ENCODE results near the gene FRAS1.

The FRAS1 gene

DNA sequence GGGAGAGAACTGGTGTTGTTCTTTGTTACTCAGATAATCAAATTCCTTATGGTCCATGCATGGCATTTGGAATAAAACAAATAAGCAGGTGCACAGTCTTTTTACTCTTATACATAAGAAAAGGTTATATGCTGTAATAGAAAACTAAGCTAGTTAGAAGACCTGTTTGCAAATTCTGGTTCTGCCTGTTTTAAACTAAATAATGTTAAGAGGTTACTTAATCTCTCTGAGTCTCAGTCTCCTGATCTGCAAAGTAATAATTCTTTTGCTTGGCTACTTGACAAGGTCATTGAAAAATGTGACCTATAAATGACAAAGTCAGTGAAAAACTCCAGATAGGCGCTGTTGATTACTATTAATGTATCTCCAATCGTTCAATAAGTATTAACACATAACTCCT lies 451.9 kb downstream of the FRAS1 start:
- H3K9me3 ChIP-seq (ENCODE audit: insufficient read depth, low read length, severe bottlenecking) = no peaks in the 10 kb centered on the region
- H3K4me2 ChIP-seq (ENCODE audit: insufficient read depth, low read length) = no peak overlapping the region
- ATAC-seq (ENCODE audit: insufficient read depth, low read depth) = no peak
- H3K27ac ChIP-seq (ENCODE audit: low read length) = no peak overlapping the region
- no peak overlapping the region for H3K4me3 ChIP-seq (ENCODE audit: low read depth in 1 of 2, low read length in 2 of 2)
- H3K27me3 ChIP-seq (ENCODE audit: insufficient read depth, low read length, poor library complexity) = no peaks in the 10 kb centered on the region
- no peaks in the 10 kb centered on the region for H3K36me3 ChIP-seq (ENCODE audit: insufficient read depth, low read length)
- H3K9ac ChIP-seq (ENCODE audit: low read depth, low read length) = no peak overlapping the region
- H3K4me1 ChIP-seq (ENCODE audit: insufficient read depth, low read length) = no peaks in the 10 kb centered on the region
- TF ChIP-seq, protein P1, sequence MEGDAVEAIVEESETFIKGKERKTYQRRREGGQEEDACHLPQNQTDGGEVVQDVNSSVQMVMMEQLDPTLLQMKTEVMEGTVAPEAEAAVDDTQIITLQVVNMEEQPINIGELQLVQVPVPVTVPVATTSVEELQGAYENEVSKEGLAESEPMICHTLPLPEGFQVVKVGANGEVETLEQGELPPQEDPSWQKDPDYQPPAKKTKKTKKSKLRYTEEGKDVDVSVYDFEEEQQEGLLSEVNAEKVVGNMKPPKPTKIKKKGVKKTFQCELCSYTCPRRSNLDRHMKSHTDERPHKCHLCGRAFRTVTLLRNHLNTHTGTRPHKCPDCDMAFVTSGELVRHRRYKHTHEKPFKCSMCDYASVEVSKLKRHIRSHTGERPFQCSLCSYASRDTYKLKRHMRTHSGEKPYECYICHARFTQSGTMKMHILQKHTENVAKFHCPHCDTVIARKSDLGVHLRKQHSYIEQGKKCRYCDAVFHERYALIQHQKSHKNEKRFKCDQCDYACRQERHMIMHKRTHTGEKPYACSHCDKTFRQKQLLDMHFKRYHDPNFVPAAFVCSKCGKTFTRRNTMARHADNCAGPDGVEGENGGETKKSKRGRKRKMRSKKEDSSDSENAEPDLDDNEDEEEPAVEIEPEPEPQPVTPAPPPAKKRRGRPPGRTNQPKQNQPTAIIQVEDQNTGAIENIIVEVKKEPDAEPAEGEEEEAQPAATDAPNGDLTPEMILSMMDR (IDR thresholded peaks at IDR 0.05; ENCODE audit: borderline replicate concordance, extremely low read depth, low read length, poor library complexity, severe bottlenecking) = no peak
- no peak for TF ChIP-seq EZH2 (IDR thresholded peaks at IDR 0.05; ENCODE audit: borderline replicate concordance, low read depth, low read length, severe bottlenecking)
- no peaks in the 10 kb centered on the region for H3K79me2 ChIP-seq (ENCODE audit: insufficient read depth, low read length)
- DNase-seq = no peak
- H2AFZ ChIP-seq (ENCODE audit: low read depth, low read length) = no peak overlapping the region
- no peaks in the 10 kb centered on the region for H4K20me1 ChIP-seq (ENCODE audit: insufficient read depth, low read length)

DNA sequence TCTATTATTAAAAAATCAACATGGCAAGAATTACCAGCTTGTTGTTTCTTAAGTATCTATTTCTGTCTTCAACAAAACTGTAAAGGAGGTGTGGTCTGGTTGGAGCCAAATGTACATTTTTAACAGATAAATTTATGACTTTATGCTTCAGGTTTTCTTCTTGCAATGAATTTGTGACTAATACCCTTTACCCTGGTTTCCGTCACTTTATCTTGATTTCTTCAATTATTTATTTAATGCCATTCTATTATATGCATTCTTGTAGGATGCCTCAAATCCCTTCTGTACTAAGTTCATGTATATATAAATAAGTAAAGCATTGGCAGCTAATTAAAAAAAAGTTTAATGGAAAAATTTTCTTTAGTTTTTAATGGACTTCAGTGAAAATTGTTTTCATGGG lies 453.0 kb downstream of the FRAS1 start:
- TF ChIP-seq, protein P1 (IDR thresholded peaks at IDR 0.05; ENCODE audit: borderline replicate concordance, extremely low read depth, low read length, poor library complexity, severe bottlenecking) = no peak
- TF ChIP-seq EZH2 (IDR thresholded peaks at IDR 0.05; ENCODE audit: borderline replicate concordance, low read depth, low read length, severe bottlenecking) = no peak
- Histone ChIP-seq H2AFZ (ENCODE audit: low read depth, low read length) (no peak overlapping the region), H3K4me2 (ENCODE audit: insufficient read depth, low read length) (no peak overlapping the region), H3K4me1 (ENCODE audit: insufficient read depth, low read length) (no peaks in the 10 kb centered on the region), H3K9me3 (ENCODE audit: insufficient read depth, low read length, severe bottlenecking) (no peaks in the 10 kb centered on the region), H3K27ac (ENCODE audit: low read length) (no peak overlapping the region), H3K4me3 (ENCODE audit: low read depth in 1 of 2, low read length in 2 of 2) (no peak overlapping the region), H3K9ac (ENCODE audit: low read depth, low read length) (no peak overlapping the region), H3K36me3 (ENCODE audit: insufficient read depth, low read length) (no peaks in the 10 kb centered on the region), H3K27me3 (ENCODE audit: insufficient read depth, low read length, poor library complexity) (no peaks in the 10 kb centered on the region), H3K79me2 (ENCODE audit: insufficient read depth, low read length) (no peaks in the 10 kb centered on the region), H4K20me1 (ENCODE audit: insufficient read depth, low read length) (no peaks in the 10 kb centered on the region)
- DNase-seq (no peak), ATAC-seq (ENCODE audit: insufficient read depth, low read depth) (no peak)

DNA sequence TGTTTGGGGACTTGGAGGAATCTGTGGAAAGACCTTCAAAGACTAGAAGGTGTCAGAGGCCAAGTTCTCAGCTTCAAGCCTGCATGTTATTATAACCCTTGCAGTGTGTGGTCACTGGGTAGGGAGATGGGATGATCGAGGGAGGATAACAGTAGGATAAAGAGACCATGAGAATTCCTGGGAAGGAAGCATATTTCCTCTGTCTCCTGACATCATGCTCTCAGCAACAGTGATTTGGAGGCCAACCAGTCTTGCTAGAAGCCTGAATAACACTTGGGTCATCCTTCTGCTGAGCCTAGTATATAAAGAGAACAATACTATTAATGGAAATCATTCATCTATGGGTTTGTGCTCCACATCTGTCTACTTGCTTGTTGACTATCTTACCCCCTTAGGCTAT lies 453.6 kb downstream of the FRAS1 start:
- H3K9ac ChIP-seq (ENCODE audit: low read depth, low read length) = no peak overlapping the region
- ATAC-seq (ENCODE audit: insufficient read depth, low read depth) (no peak), DNase-seq (no peak)
- no peaks in the 10 kb centered on the region for H3K27me3 ChIP-seq (ENCODE audit: insufficient read depth, low read length, poor library complexity)
- no peak overlapping the region for H3K4me3 ChIP-seq (ENCODE audit: low read depth in 1 of 2, low read length in 2 of 2)
- no peak overlapping the region for H3K27ac ChIP-seq (ENCODE audit: low read length)
- no peaks in the 10 kb centered on the region for H3K36me3 ChIP-seq (ENCODE audit: insufficient read depth, low read length)
- H3K79me2 ChIP-seq (ENCODE audit: insufficient read depth, low read length) = no peaks in the 10 kb centered on the region
- no peaks in the 10 kb centered on the region for H3K9me3 ChIP-seq (ENCODE audit: insufficient read depth, low read length, severe bottlenecking)
- TF ChIP-seq EZH2 (IDR thresholded peaks at IDR 0.05; ENCODE audit: borderline replicate concordance, low read depth, low read length, severe bottlenecking) = no peak
- TF ChIP-seq, protein P1 (IDR thresholded peaks at IDR 0.05; ENCODE audit: borderline replicate concordance, extremely low read depth, low read length, poor library complexity, severe bottlenecking) = no peak
- H3K4me2 ChIP-seq (ENCODE audit: insufficient read depth, low read length) = no peak overlapping the region
- no peaks in the 10 kb centered on the region for H3K4me1 ChIP-seq (ENCODE audit: insufficient read depth, low read length)
- no peak overlapping the region for H2AFZ ChIP-seq (ENCODE audit: low read depth, low read length)
- H4K20me1 ChIP-seq (ENCODE audit: insufficient read depth, low read length) = no peaks in the 10 kb centered on the region

- Histone ChIP-seq H3K79me2 (ENCODE audit: insufficient read depth, low read length) (no peaks in the 10 kb centered on the region), H4K20me1 (ENCODE audit: insufficient read depth, low read length) (no peaks in the 10 kb centered on the region), H3K27ac (ENCODE audit: low read length) (no peak overlapping the region), H3K4me1 (ENCODE audit: insufficient read depth, low read length) (no peaks in the 10 kb centered on the region), H3K4me2 (ENCODE audit: insufficient read depth, low read length) (no peak overlapping the region), H2AFZ (ENCODE audit: low read depth, low read length) (no peak overlapping the region), H3K36me3 (ENCODE audit: insufficient read depth, low read length) (no peaks in the 10 kb centered on the region), H3K9ac (ENCODE audit: low read depth, low read length) (no peak overlapping the region), H3K9me3 (ENCODE audit: insufficient read depth, low read length, severe bottlenecking) (no peaks in the 10 kb centered on the region), H3K4me3 (ENCODE audit: low read depth in 1 of 2, low read length in 2 of 2) (no peak overlapping the region), H3K27me3 (ENCODE audit: insufficient read depth, low read length, poor library complexity) (no peaks in the 10 kb centered on the region)
- TF ChIP-seq, protein P1 (IDR thresholded peaks at IDR 0.05; ENCODE audit: borderline replicate concordance, extremely low read depth, low read length, poor library complexity, severe bottlenecking) = no peak
- TF ChIP-seq EZH2 (IDR thresholded peaks at IDR 0.05; ENCODE audit: borderline replicate concordance, low read depth, low read length, severe bottlenecking) = no peak
- no peak for ATAC-seq (ENCODE audit: insufficient read depth, low read depth)
- DNase-seq = no peak
These were observed 455.3 kb downstream of the FRAS1 start for GRCh38 chr4:78512357-78512920.

Data from DND-41 (cell line).